HG02610 (cell line): ENCODE data around the gene CHMP1B.
"Not testable (repeated sequence)": the region's sequence is repeated elsewhere in the genome, so short reads cannot be mapped to it uniquely, and the experiment has no call there.

Experiments used
- ATAC-seq: cut with Tn5 transposase; IDR thresholded peaks from one replicate; pipeline ENCODE4 v1.9.1; 2021; ENCODE audit warnings: mild to moderate bottlenecking, moderate library complexity; ENCODE audit not compliant: unreplicated experiment

Gene CHMP1B

GRCh38 chr18:11866764-11867163 is 15.6 kb downstream of the CHMP1B start:
- no peak for ATAC-seq

GRCh38 chr18:11868230-11868629 is 17.0 kb downstream of the CHMP1B start:
- ATAC-seq, result no peak

GRCh38 chr18:11871501-11871900 is 20.3 kb downstream of the CHMP1B start:
- no peak for ATAC-seq

- no peak for ATAC-seq
Measured at GRCh38 chr18:11872479-11873136, 21.4 kb downstream of the CHMP1B start.

GRCh38 chr18:11873670-11874340 is 22.6 kb downstream of the CHMP1B start:
- ATAC-seq, result no peak

GRCh38 chr18:11874676-11875075 is 23.5 kb downstream of the CHMP1B start:
- ATAC-seq, result no peak

- no peak for ATAC-seq
Measured at GRCh38 chr18:11877497-11878135, 26.4 kb downstream of the CHMP1B start.

GRCh38 chr18:11880586-11881304 is 29.5 kb downstream of the CHMP1B start:
- no peak for ATAC-seq

GRCh38 chr18:11882636-11883035 is 31.4 kb downstream of the CHMP1B start:
- ATAC-seq, result no peak

- ATAC-seq, result no peak
Measured at GRCh38 chr18:11883153-11883552, 31.9 kb downstream of the CHMP1B start.

- ATAC-seq, result no peak
Measured at GRCh38 chr18:11884396-11885030, 33.3 kb downstream of the CHMP1B start.

GRCh38 chr18:11885278-11885947 is 34.2 kb downstream of the CHMP1B start:
- no peak for ATAC-seq

GRCh38 chr18:11886577-11887110 is 35.4 kb downstream of the CHMP1B start:
- ATAC-seq, result no peak

- ATAC-seq, result no peak
Measured at GRCh38 chr18:11887328-11888128, 36.3 kb downstream of the CHMP1B start.

GRCh38 chr18:11888726-11889125 is 37.5 kb downstream of the CHMP1B start:
- no peak for ATAC-seq

- no peak for ATAC-seq
Measured at GRCh38 chr18:11889284-11889683, 38.1 kb downstream of the CHMP1B start.

GRCh38 chr18:11891737-11892136 is 40.5 kb downstream of the CHMP1B start:
- no peak for ATAC-seq

GRCh38 chr18:11892438-11892837 is 41.2 kb downstream of the CHMP1B start:
- not testable (repeated sequence) for ATAC-seq

- ATAC-seq, result no peak
Measured at GRCh38 chr18:11897781-11898180, 46.6 kb downstream of the CHMP1B start.
